ENCODE results near the gene SLC5A8.

The SLC5A8 gene, protein sequence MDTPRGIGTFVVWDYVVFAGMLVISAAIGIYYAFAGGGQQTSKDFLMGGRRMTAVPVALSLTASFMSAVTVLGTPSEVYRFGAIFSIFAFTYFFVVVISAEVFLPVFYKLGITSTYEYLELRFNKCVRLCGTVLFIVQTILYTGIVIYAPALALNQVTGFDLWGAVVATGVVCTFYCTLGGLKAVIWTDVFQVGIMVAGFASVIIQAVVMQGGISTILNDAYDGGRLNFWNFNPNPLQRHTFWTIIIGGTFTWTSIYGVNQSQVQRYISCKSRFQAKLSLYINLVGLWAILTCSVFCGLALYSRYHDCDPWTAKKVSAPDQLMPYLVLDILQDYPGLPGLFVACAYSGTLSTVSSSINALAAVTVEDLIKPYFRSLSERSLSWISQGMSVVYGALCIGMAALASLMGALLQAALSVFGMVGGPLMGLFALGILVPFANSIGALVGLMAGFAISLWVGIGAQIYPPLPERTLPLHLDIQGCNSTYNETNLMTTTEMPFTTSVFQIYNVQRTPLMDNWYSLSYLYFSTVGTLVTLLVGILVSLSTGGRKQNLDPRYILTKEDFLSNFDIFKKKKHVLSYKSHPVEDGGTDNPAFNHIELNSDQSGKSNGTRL

DNA sequence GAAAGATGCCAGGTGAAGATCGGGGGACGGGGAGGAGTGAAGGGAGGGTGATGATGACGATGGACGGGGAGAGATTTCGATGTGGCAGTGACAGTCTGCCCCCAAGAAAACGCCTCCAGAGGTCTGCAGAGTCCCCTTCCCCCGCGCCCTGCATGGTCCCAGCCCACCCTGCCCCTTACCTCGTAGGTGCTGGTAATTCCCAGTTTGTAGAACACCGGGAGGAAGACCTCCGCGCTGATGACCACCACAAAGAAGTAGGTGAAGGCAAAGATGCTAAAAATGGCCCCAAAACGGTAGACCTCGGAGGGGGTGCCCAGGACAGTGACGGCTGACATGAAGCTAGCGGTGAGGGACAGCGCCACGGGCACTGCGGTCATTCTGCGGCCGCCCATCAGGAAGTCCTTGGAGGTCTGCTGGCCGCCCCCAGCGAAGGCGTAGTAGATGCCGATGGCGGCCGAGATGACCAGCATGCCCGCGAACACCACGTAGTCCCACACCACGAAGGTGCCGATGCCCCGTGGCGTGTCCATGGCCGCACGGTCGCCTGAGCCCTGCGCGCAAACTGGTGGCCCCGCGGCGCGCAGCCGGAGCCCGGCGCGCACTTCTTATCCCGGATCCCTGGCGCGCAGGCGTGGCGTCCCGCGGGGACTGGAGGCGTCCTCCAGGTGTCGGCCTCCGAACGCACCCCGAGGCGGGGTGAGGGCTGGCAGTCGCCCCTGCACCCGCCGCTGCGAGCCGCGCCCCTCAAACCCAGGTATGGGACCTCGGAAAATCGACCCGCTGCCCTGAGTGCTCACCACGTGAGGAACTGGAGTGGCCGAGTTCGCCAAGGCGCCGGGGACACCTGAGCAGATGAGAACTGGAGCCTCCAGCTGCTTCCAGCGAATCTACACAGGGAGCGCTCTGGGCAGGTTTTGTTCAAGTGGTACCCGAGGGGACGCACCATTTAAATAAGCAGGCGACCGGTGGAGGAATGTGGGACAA, at the start of gene SLC5A8:
Gene SLC5A8 (minus strand): TSS at position 920 of the 984 bp plus-strand sequence. CDS start 390 bp downstream, at position 530.
- intact Hi-C loops (cut with DNase I): no loop called here
- peak in 11 of 42 donors; percentile 4 to 36 (median 12) for DNase-seq

DNA sequence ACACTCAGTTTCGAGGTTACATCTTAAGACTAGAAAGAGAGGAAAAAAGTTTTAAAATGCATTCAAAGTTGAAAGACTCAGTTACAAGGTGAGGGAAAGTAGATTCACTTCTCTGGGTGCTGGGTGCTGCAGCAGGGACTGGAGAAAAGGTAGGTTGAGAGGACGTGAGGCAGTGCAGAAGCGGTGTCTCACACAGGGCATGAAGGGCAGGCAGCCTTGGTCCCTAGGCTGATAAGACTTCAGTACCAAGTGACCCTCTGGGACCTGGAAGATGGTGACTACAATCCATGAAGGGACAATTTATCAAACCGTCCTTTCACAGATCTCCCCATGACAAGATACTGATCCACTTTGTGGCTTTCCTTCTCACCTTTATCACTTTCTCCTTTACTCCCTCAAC, 47.3 kb upstream of the SLC5A8 start:
- intact Hi-C loops (cut with DNase I): no loop called here
- no peak for DNase-seq

DNA sequence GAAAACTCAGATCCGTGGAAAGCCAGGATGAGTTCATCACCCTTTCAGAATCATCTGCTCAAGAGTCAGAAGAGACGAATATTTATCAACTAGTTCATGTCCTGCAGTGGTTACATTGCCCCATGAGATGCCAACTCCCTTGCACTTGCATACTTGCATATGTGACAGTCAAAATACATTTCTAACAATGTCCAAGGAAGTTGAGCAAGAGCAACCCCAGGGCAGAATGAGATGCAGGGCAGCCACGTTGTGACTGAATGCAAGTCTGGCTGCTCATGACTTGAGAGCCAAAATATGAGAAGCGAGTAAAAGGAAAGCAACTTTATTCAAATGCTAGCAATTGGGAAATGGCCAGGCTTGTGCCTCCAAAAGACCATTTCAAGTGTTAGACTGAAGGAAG, 46.2 kb upstream of the SLC5A8 start:
- intact Hi-C loops (cut with DNase I): no loop called here
- DNase-seq: no peak

DNA sequence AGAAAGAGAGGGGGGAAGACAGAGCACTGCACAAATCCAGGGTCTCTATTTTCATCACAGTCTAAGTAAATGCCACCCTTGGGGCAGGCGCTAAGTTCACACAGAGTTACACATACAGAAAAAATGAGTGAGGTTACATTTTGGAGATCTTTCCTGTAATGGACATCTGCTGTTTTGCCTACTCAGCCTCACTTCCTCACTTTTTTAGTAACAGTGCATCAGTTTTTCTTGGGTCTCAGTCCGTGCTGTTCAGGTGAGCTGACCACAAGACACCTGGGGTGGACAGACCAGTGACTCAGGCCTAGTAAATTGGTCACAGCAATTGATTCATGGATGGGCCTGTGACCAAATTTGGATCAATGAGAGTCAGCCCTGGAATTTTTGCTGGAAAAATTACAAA, 33.6 kb upstream of the SLC5A8 start:
- no peak for DNase-seq
- intact Hi-C loops (cut with DNase I): no loop called here

DNA sequence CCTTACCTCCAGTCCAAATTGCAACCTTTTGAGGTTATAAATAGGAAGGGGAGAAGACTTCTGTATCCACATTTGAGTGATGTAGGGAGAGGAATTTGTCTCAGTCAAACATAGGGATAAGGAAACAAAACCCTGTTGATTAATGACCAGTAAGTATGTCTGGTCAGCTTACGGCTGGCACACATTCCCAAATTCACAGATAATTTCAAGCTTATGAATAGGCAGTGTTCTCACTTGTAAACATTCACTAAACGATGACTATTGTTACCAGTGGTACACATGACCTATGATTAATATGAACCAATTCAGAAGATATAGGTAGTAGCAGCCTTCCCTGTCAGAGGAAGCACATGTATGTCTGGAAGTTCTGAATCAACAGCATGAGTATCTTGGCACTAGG, 33.0 kb upstream of the SLC5A8 start:
- intact Hi-C loops (cut with DNase I): no loop called here

DNA sequence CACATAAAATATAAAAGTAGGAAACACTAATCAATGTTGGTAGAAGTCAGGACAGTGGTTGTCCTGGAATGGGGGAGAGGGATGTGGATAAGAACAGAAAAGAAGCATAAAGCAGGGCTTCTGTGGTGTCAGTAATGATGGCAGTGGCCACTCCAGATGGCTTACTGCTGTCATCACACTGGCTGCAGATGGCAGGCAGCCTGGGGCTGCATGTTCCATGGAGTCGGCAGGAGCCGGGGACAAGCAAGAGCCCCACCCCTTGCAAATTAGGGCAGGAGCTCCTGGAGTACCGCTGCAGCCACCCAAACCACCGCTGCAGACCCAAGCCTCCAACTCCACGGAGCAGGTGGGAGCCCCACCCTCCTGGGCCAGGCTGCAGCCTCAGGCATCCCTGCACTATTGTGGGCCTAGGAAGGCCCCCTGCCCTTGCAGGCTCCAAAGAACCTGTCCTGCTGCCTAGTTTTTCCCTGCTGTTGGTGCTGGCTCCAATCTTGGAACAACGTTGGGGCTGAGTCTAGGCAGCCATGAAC, 28.8 kb upstream of the SLC5A8 start:
- no peak for DNase-seq
- intact Hi-C loops (cut with DNase I): no loop called here

More for the DNA sequence above, 33.0 kb upstream of the SLC5A8 start:
- DNase-seq: no peak

DNA sequence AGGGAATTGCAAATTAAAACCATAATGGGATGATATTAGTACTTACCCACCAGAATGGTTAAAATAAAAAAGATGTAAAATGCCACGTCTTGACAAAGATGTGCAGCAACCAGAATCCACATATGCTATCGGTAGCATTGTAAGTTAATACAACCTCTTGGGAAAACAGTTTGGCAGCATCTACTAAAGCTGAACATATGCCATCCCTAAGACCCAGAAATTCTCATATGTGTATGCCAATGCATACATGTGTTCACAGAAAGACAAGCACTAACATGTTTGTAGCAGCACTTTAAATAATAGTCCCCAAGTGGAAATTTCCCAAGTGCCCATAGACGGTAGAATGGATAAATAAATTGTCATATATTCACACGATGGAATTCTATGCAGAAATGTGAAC, 28.3 kb upstream of the SLC5A8 start:
- intact Hi-C loops (cut with DNase I): no loop called here
- DNase-seq: no peak

DNA sequence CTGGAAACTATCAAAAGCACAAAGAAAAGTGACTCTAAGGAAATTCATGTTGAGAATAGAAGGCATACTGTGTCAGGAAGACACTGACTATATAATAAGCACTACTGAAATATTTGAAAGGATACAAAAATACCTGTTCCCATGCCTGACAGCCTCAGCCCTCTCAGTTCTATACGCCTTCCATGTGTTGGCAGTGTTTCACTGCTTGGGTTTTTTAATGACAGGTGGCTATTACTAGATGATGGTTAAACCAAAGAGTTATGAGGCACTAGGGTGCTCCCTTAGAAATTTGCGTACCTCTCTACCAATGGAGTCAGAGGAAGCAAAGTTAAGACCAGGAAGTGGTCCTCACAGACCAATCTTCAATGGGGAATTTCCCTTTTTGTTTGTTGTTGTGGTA, 25.6 kb upstream of the SLC5A8 start:
- intact Hi-C loops (cut with DNase I): no loop called here
- DNase-seq: no peak

DNA sequence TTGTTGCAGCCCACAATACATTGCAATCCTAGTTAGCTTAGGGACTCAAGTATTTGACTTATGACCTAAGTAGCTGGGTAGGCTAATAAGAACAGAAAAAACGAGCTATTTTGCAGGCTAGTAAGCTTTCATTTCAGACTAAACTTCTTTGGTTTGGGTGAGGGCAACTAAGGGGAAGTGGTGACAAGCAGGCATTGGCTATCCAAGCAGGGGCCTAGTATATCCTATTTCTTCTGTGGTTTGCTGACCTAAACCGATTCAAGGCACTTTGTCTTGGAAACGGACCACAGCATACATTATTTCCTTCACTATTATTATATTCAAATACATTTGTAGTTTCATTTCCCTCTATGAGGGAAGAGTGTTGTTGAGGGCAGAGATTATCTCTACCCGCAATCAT, 21.6 kb upstream of the SLC5A8 start:
- intact Hi-C loops (cut with DNase I): no loop called here
- no peak for DNase-seq

DNA sequence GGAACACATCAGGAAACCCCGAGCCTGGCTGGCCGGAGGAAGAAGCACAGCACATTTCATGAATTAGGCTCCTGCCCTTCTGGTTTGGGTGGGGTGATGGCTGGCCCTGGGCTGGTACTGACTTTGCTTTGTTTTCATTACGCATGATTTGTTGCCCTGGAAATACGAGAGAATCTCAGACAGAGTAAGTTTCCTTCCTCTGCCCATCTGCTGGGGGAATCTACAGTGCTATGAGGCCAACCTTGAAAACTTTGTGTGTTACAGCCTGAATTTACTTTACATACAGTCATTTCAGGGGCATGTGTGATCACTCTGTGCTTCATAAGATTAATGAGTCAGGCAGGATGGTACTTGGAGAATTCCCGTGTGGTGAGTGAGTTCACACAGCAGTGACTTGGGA, 20.5 kb upstream of the SLC5A8 start:
- intact Hi-C loops (cut with DNase I): no loop called here
- no peak for DNase-seq

DNA sequence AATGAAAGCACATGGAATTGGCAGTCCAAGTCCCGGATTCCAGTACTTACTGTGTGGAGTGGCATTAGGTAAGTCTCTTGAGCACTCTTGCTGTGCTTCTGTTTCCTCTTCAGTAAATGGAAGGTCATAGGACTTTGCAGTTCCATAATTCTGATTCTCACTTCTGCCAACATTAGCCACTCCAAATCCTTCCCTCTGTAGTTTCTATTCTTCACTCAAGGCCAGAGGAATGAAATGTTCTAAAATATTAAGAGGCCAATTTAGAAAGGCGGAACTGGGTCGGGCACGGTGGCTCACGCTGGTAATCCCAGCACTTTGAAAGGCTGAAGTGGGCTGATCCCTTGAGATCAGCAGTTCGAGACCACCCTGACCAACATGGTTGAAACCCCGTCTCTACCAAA, 19.8 kb upstream of the SLC5A8 start:
- DNase-seq: peak in 1 of 42 donors; percentile 10
- intact Hi-C loops (cut with DNase I): no loop called here

DNA sequence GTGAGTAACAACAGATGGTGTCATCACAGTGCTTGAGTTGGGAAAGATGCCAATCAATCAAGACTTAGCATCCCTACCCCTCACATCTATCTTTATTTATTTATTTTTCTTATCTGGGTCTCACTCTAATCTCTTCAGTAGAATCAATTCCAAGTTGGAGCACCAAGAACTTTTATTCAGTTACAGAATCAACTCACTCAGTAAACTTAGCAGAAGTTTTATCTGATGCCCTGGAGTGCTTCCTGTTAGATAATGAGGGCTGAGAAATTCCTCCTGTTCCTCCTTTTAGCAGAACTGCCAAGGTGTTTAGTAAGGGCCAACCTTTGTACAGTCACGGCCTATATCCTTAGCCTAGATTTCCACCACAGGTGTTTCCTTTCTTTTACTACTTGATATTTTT, 11.3 kb upstream of the SLC5A8 start:
- no peak for DNase-seq
- intact Hi-C loops (cut with DNase I): no loop called here

DNA sequence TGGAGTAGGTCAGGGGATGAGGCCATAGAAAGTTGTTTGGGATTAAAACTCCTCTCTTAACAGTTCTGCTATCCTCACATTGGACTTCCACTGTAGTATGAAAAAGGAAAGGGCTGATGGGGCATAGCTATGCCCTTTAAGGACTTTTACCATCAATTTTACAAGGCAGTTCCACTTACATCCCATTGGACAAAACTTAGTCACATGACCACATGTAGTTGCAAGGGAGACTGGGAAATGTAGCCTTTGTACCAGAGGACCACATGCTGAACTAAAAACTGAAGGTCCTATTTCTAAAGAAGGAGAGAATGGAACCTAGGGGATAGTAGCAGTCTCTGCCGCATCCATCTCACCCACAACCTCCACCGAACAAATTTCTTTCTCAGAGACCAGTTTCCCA, 6.8 kb upstream of the SLC5A8 start:
- no peak for DNase-seq
- intact Hi-C loops (cut with DNase I): no loop called here

DNA sequence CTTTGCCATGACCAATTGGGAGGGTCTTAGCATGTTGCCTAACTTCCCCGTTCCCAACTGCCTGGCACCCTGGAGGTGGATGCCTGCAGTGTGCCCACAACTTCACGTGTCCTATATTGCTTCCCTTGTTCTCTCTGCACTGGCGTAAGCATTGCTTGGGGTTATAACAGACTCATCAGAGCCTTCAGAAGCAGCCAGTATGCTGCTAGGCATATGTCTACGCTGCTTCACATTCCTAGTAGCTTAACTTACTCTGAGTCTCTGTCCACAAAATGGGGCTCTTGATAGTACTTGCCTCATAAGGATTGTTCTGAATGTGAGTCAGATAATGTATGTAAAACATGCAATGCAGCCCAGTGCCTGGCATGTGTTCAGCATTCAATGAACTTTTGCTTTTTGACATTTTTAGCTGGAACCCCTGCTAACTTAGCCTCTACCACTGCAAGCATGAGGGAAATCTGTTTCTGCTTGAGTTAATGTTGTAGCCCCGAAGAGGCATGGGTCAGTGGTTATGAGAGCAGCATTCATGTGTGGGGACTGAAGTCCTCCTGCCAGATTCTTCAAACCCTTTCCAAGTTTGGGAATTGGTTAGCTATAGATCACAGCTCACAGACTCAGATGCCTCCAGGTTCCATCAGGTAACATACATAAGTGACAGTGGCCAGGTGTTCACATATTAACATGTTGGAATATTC, 2.8 kb downstream of the SLC5A8 start:
- intact Hi-C loops (cut with DNase I): no loop called here
- no peak for DNase-seq

DNA sequence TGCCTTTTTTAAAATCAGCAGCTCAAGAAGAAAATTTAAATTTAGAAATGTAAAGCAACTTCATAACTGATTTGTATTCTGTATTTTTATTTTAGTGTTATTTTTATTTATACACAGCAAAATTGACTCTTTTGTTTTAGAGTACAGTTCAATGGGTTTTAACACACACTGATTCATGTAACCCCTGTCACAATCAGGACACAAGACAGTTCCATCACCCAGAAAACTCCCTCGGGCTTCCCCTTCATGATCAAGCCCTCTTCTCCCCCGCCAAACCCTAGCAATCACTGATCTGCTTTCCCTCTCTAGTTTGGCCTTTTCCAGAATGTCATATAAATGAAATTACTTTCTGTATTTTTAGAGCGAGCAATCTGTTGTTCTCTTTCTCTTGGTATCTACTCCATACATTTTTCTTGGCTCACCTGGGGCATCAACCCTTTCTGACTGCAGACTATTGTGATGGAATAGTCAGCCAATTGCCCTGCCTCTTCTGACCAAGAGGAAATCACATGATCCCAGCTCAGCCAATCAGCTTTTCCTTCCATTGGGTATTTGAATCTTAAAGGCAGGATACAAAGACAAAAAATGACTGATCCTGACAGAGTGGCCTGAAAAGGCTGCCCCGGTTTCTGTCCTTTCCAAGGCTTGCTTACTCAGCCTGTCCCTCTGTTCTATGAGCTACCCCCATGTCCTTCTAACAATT, 5.3 kb downstream of the SLC5A8 start:
- no peak for DNase-seq
- intact Hi-C loops (cut with DNase I): no loop called here

DNA sequence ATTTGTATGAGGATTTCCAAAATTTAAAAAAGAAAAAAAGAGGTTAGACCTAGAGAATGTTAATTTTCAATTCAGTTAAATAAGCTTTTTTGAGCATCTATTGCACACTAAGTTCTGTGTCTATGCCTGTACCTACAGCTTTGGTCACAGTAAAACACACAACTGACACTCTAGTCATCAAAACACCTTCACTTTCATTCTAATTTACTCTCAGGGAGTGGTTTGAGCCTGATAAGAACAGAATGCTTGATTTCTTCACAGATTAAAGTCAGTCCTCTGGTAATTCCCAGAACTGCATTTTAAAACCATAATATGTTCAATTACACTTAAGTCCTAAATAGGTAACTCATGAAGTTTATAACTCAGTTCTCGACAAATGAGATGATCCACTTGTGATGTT, 9.2 kb downstream of the SLC5A8 start:
- intact Hi-C loops (cut with DNase I): no loop called here
- no peak for DNase-seq

DNA sequence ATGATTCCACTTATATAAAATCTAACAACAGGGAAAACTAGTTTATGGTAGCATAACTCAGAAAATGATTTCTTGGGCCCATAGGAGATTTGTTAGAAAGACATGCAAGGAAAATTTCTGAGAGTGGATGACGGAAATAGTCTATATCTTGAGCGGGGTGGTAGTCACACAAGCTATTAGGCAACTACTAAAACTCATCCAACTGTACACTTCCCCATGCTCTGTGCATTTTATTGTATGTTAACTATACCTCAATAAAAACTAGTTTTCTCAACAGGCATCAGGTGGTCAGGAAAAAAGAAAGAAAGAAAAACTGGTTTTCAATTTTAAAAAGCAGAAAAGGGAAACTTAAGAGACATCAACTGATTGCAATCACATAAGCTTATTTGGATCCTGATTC, 9.9 kb downstream of the SLC5A8 start:
- DNase-seq: no peak
- intact Hi-C loops (cut with DNase I): no loop called here

DNA sequence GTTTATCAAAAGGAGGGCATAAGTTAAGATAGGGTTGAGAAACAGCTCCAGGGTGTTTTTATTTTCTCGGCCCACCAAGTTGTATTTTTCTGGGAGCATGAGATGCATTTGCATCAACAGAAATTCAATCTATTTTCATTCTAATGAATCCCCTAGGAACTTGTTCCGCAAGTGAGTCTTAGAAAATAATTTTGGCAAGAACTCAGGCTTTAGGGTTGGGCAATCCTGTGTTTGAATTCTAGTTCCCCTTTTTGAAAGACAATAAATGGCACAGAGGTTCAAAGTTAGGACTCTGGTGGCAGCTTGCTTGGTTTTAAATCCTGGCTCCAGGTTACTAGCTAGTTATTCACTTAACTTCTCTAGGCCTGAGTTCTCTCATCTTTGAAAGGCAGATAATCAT, 23.7 kb downstream of the SLC5A8 start:
- intact Hi-C loops (cut with DNase I): no loop called here

More for the DNA sequence above, 23.7 kb downstream of the SLC5A8 start:
- no peak for DNase-seq
